ENCODE data around the gene LENG9.

- TF ChIP-seq EGR1 (IDR thresholded peaks at IDR 0.05), result no peak
- TF ChIP-seq TCF12 (IDR thresholded peaks at IDR 0.05; ENCODE audit: low read depth), result no peak
- no peak for TF ChIP-seq EP300 (IDR thresholded peaks at IDR 0.05; ENCODE audit: borderline replicate concordance)
- no peak for TF ChIP-seq YY1 (IDR thresholded peaks at IDR 0.05; ENCODE audit: low read depth)
- no peak for TF ChIP-seq RAD21 (IDR thresholded peaks at IDR 0.05; ENCODE audit: low read depth)
- no peak for TF ChIP-seq MAX (IDR thresholded peaks at IDR 0.05)
- no peak for TF ChIP-seq FOXM1 (IDR thresholded peaks at IDR 0.05; ENCODE audit: borderline replicate concordance, low read depth)
- no peak for TF ChIP-seq CREB1 (IDR thresholded peaks at IDR 0.05; ENCODE audit: low read depth)
- TF ChIP-seq TAF1 (IDR thresholded peaks at IDR 0.05; ENCODE audit: low read depth), result no peak
- no peak for TF ChIP-seq ZBTB7A (IDR thresholded peaks at IDR 0.05; ENCODE audit: low read depth)
- no peak for TF ChIP-seq REST (IDR thresholded peaks at IDR 0.05; ENCODE audit: low read depth)
- TF ChIP-seq NFIC (IDR thresholded peaks at IDR 0.05), result no peak
Measured at GRCh38 chr19:54485851-54486250, 22.3 kb upstream of the LENG9 start.

Measured in Ishikawa (cell line).